Psoas muscle (tissue), 8 donors: ENCODE data around the gene PDCD4. TPM values are rescaled to one million over a fixed set of nuclear protein-coding genes. Genes with fewer than 3 reads are reported as not detected.

Experiments used
- ATAC-seq, 4 donors: fragments of 200-7000 bp; cut with Tn5 transposase; one replicate each; pipeline ENCODE4 v1.9.1; 2020; ENCODE audit warnings: moderate library complexity in 3 of 4, mild to moderate bottlenecking in 2 of 4
- DNase-seq, 2 donors: peaks; one replicate each; pipeline ENCODE4 v3.0.0-alpha.2; 2020
- H3K27ac ChIP-seq: fragments of 200-600 bp; one replicate; pipeline ENCODE4 v1.8.0; 2022
- H3K27me3 ChIP-seq, 3 donors: fragments of 200-600 bp in 1 of 3; one replicate each; pipeline versions ENCODE4 v1.6.1 to v1.8.0; 2013 to 2022; ENCODE audit warnings: low read length in 2 of 3, mild to moderate bottlenecking in 2 of 3, moderate library complexity in 1 of 3; ENCODE audit not compliant: insufficient read depth in 3 of 3
- H3K36me3 ChIP-seq, 2 donors: fragments of 200-600 bp in 1 of 2; one replicate each; pipeline versions ENCODE4 v1.6.1 to v1.8.0; 2013 to 2022; ENCODE audit warnings: low read depth in 1 of 2, mild to moderate bottlenecking in 1 of 2, moderate library complexity in 1 of 2; ENCODE audit not compliant: insufficient read depth in 1 of 2
- H3K4me1 ChIP-seq: fragments of 200-600 bp; one replicate; pipeline ENCODE4 v1.8.0; 2022
- H3K4me3 ChIP-seq: fragments of 200-600 bp; one replicate; pipeline ENCODE4 v1.8.0; 2022; ENCODE audit warnings: mild to moderate bottlenecking
- H3K9me3 ChIP-seq: fragments of 200-600 bp; one replicate; pipeline ENCODE4 v1.8.0; 2022
- CTCF ChIP-seq: fragments of 200-600 bp; IDR thresholded peaks from one replicate; pipeline ENCODE4 v1.8.0; 2022; ENCODE audit warnings: antibody characterized with exemption
- WGBS, 3 donors: extraction: QIAGEN DNeasy Blood & Tissue Kit; methylation state at CpG; one replicate each; pipeline versions ENCODE4 v1.1.6 to v1.1.7; 2013; 5-methylcytosine and 5-hydroxymethylcytosine counted together
- intact Hi-C, 2 donors: fragments of 100-400 bp; cut with DNase I; formaldehyde crosslinking; loops; one replicate each; pipeline versions ENCODE4 v1.11.0 to v1.14.2; 2022
- polyA plus RNA-seq, 3 donors: library from polyadenylated mRNA; stranded (reverse); fragments of 200-250 nt; gene quantifications; one replicate each; pipeline ENCODE4 v1.2.3, GENCODE V29; 2013
- total RNA-seq, 4 donors: library from RNA; stranded (reverse); fragmentation: NEBNext Ultra II Directional in 2 of 4; extraction: Animal tissue kit (Norgen Biotek cat#: 25700) in 2 of 4; gene quantifications; one replicate each; pipeline versions ENCODE4 v1.2.1 to v1.2.4, GENCODE V29; 2021 to 2023
- donor health status: healthy with polysubstance abuse.
- donor health status: DM: no; HTN: no; CAD: no; lungs with moderate emphysema.
- donor health status: Bipolar disorder and iron deficiency.
- donor health status: healthy.
- donor health status: DM: yes; HTN: yes; CAD: no.
- donor health status: DM: no; HTN: no; CAD: no.
- donor health status: DM: no; HTN: no; CAD: no.
- donor health status: DM: yes; HTN: yes; CAD: no.

PDCD4 gene
- total and polyA plus RNA-seq, 7 donors, result 7.6 to 19.7 (median 11.3) TPM

- Histone ChIP-seq H3K4me3 (no peak overlapping the region), H3K4me1 (peaks cover 3% of the 10 kb centered on the region), H3K27ac (no peak overlapping the region), H3K9me3 (no peaks in the 10 kb centered on the region), H3K27me3 (no peaks in the 10 kb centered on the region), H3K36me3 (peaks cover 0 to 10% of the 10 kb centered on the region in 2 donors)
- DNase-seq (no peak), ATAC-seq (no peak)
- intact Hi-C loops, result no loop called here
- WGBS, 3 donors, result 91 to 97% (median 94%) methylated on average over 1 of the region's 1 CpG
- no peak for TF ChIP-seq CTCF
These were observed 74.8 kb downstream of the PDCD4 start for GRCh38 chr10:110946496-110946895.

DNA sequence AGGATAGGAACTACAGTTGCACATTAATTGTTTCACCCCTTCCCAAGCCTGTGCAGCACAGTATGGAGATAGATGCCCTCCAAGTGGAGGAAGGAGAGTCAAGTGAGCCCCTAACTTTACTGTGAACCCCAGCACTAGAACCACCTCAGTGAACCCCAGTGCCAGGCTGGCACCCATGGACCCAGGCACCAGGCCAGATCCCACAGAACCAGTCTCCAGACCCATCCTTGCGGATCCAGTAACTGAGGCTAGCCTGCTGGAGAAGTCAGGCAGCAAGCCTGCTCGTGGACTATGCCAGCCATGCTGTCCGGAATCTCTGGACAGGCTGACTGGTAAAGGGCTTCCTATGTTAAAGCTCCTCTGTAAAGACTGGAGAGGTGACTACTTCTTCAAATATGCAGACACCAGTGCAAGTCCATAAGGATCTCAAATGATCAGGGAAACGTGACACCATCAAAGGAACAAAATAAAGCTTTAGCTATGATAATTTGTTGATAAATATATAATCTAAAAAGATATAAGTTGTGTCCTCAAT lies 75.4 kb downstream of the PDCD4 start:
- Histone ChIP-seq H3K4me3 (no peak overlapping the region), H3K36me3 (peaks cover 0 to 10% of the 10 kb centered on the region in 2 donors), H3K27ac (no peak overlapping the region), H3K9me3 (no peaks in the 10 kb centered on the region), H3K4me1 (peaks cover 3% of the 10 kb centered on the region), H3K27me3 (no peaks in the 10 kb centered on the region)
- WGBS, 3 donors, result 71 to 85% (median 84%) methylated on average over 4 of the region's 4 CpGs
- DNase-seq, result no peak
- no peak for TF ChIP-seq CTCF
- intact Hi-C loops, result no loop called here
- no peak for ATAC-seq

Other genes with a start within 250 kb of the PDCD4 start
- 10 to 100 TPM; 14.2 to 48.8 (median 25.1) TPM for gene RBM20, start 227.6 kb upstream of the PDCD4 start, total RNA-seq
- 10 to 100 TPM in 1 of 3 donors, 1 to 10 TPM in 2; 1.6 to 11.7 (median 6.7) TPM for gene RBM20, start 227.6 kb upstream of the PDCD4 start, polyA plus RNA-seq
- 10 to 100 TPM; 14.8 to 22.3 (median 15.7) TPM for gene BBIP1, start 47.3 kb downstream of the PDCD4 start, total RNA-seq
- gene BBIP1, start 47.3 kb downstream of the PDCD4 start, polyA plus RNA-seq, result 10 to 100 TPM; 16.1 to 30.2 (median 19.2) TPM
- 10 to 100 TPM; 34.8 to 41.2 (median 37.6) TPM for gene SHOC2, start 47.7 kb downstream of the PDCD4 start, total RNA-seq
- gene SHOC2, start 47.7 kb downstream of the PDCD4 start, polyA plus RNA-seq, result 10 to 100 TPM; 20.0 to 45.8 (median 22.5) TPM
- under 1 TPM; 0.30 to 0.48 (median 0.46) TPM for gene ADRA2A, start 205.1 kb downstream of the PDCD4 start, total RNA-seq
- 10 to 100 TPM in 1 of 3 donors, under 1 TPM in 2; 0.12 to 17.2 (median 0.15) TPM for gene ADRA2A, start 205.1 kb downstream of the PDCD4 start, polyA plus RNA-seq